K562 (cell line): ENCODE results near the gene DRC1. TPM values are rescaled to one million over a fixed set of nuclear protein-coding genes. Genes with fewer than 3 reads are reported as not detected.
A peak's percentile ranks its signal among the peaks of the same experiment; 100 is the strongest.

Experiments
- ARNT ChIP-seq, 2 experiments: fragments of 450-650 bp; IDR thresholded peaks; 2 replicates each; pipeline ENCODE4 v1.6.1; 2016; ENCODE audit warnings: mild to moderate bottlenecking in 1 of 2
- ATF4 ChIP-seq: fragments of 450-650 bp; formaldehyde crosslinking; IDR thresholded peaks from 2 replicates; pipeline ENCODE4 v1.4.0; 2022; ENCODE audit warnings: mild to moderate bottlenecking, moderate library complexity
- ATF6 ChIP-seq: sonication (generic); formaldehyde crosslinking; IDR thresholded peaks from 2 replicates; pipeline ENCODE4 v1.4.0; 2020; ENCODE audit warnings: mild to moderate bottlenecking, missing genetic modification reagents
- CBFA2T3 ChIP-seq: fragments of 450-650 bp; IDR thresholded peaks from 2 replicates; pipeline ENCODE4 v1.6.1; 2017
- CBX1 ChIP-seq: sonication (generic); IDR thresholded peaks from 2 replicates; pipeline ENCODE4 v1.6.1; 2016; ENCODE audit warnings: antibody characterized with exemption, low read depth, mild to moderate bottlenecking
- ILF3 ChIP-seq: fragments of 450-650 bp; IDR thresholded peaks from 2 replicates; pipeline ENCODE4 v1.6.1; 2018; ENCODE audit warnings: antibody characterized with exemption, mild to moderate bottlenecking, moderate library complexity, borderline replicate concordance
- JUN ChIP-seq, 2 experiments: sonication (generic) in 1 of 2; formaldehyde crosslinking in 1 of 2; IDR thresholded peaks; 2 replicates each; pipeline versions ENCODE4 v1.6.1 to v1.8.0; 2012 to 2022; ENCODE audit warnings: borderline replicate concordance in 2 of 2, mild to moderate bottlenecking in 2 of 2, improper control_type of control experiment in 1 of 2, low read depth in 1 of 2, low read length in 1 of 2, missing genetic modification reagents in 1 of 2
- KLF10 ChIP-seq: fragments of 250-450 bp; sonication (Bioruptor Pico); IDR thresholded peaks from 2 replicates; pipeline ENCODE4 v1.6.1; 2021; ENCODE audit warnings: matching md5 sums
- MEF2D ChIP-seq: conservative IDR thresholded peaks from 2 replicates; pipeline ENCODE4 v1.6.1; 2016; ENCODE audit warnings: low read depth, missing genetic modification characterization, missing compliant biosample characterization
- NR2C1 ChIP-seq, 2 experiments: fragments of 450-650 bp; IDR thresholded peaks; 2 replicates each; pipeline ENCODE4 v1.6.1; 2017; ENCODE audit warnings: mild to moderate bottlenecking in 2 of 2, antibody characterized with exemption in 1 of 2, inconsistent platforms in 1 of 2, missing compliant biosample characterization in 1 of 2, missing genetic modification characterization in 1 of 2
- NR2C2 ChIP-seq, 2 experiments: fragments of 200-800 bp in 1 of 2; sonication (Bioruptor generic) in 1 of 2; sonication (generic) in 1 of 2; formaldehyde crosslinking in 1 of 2; IDR thresholded peaks; 2 replicates each; pipeline versions ENCODE4 v1.6.1 to v1.8.0; 2016 to 2022; ENCODE audit warnings: mild to moderate bottlenecking in 1 of 2, missing compliant biosample characterization in 1 of 2, missing genetic modification characterization in 1 of 2, missing genetic modification reagents in 1 of 2
- POLR3A ChIP-seq: IDR thresholded peaks from 2 replicates; pipeline ENCODE4 v1.6.1; 2011; ENCODE audit warnings: borderline replicate concordance, mild to moderate bottlenecking, moderate library complexity; ENCODE audit not compliant: insufficient read length, insufficient read depth; ENCODE audit errors: extremely low read depth
- PURB ChIP-seq: sonication (generic); formaldehyde crosslinking; IDR thresholded peaks from 2 replicates; pipeline ENCODE4 v1.9.0; 2021; ENCODE audit warnings: low read depth, mild to moderate bottlenecking, missing genetic modification reagents
- SOX6 ChIP-seq: fragments of 450-650 bp; IDR thresholded peaks from 2 replicates; pipeline ENCODE4 v1.6.1; 2014; ENCODE audit warnings: mild to moderate bottlenecking
- SRSF9 ChIP-seq: fragments of 200-400 bp; formaldehyde crosslinking; IDR thresholded peaks from 2 replicates; pipeline ENCODE4 v1.6.1; 2017; ENCODE audit warnings: low read depth, low read length, borderline replicate concordance
- TEAD2 ChIP-seq: fragments of 450-650 bp; IDR thresholded peaks from 2 replicates; pipeline ENCODE4 v1.6.1; 2016; ENCODE audit warnings: missing genetic modification characterization, control low read depth, missing compliant biosample characterization
- ZBTB2 ChIP-seq: fragments of 450-650 bp; IDR thresholded peaks from 2 replicates; pipeline ENCODE4 v1.6.1; 2016; ENCODE audit warnings: antibody characterized with exemption
- ZMIZ1 ChIP-seq, 2 experiments: fragments of 150-350 bp in 1 of 2; IDR thresholded peaks; 2 replicates each; pipeline ENCODE4 v1.6.1; 2012 to 2016; ENCODE audit warnings: low read depth in 2 of 2, low read length in 2 of 2, mild to moderate bottlenecking in 1 of 2, moderate library complexity in 1 of 2
- ZNF197 ChIP-seq: fragments of 200-800 bp; sonication (Bioruptor generic); IDR thresholded peaks from 2 replicates; pipeline ENCODE4 v1.6.1; 2016; ENCODE audit warnings: low read depth, missing genetic modification characterization, missing compliant biosample characterization
- polyA plus RNA-seq, 8 experiments: library from polyadenylated mRNA; depleted of rRNA in 4 of 8; stranded (reverse) in 5 of 8; unstranded in 3 of 8; fragments of >200 nt; fragmentation: Nextera tagmentation in 2 of 8; fragmentation: Illumina TruSeq in 1 of 8; extraction: Ambion mirVana in 2 of 8; extraction: Trizol in 1 of 8; gene quantifications; 2 replicates each; pipeline versions ENCODE4 v1.2.1 to v1.2.3, GENCODE V29; 2011 to 2014; ENCODE audit warnings: inconsistent platforms in 1 of 8, missing spikeins in 1 of 8
- total RNA-seq, 7 experiments: library from RNA; depleted of rRNA in 6 of 7; stranded (reverse); fragments of >200 nt in 6 of 7; fragmentation: Illumina TruSeq in 2 of 7; extraction: Trizol in 2 of 7; gene quantifications; 2 replicates each; pipeline versions ENCODE4 v1.2.1 to v1.2.3, GENCODE V29; 2011 to 2021; ENCODE audit warnings: low replicate concordance in 1 of 7

DRC1 gene
- total and polyA plus RNA-seq, 9 of the 15 experiments (the other 6 are each of a cell fraction or from before 2014, with no cell fraction given) = 0.07 to 0.10 TPM; not detected in 7

GRCh38 chr2:26412091-26412673 is 10.5 kb downstream of the DRC1 start (continued):
- TF ChIP-seq POLR3A = no peak
- TF ChIP-seq ZMIZ1 (IDR thresholded peaks at IDR 0.05; ENCODE audit: low read depth in 2 of 2, low read length in 2 of 2) = peak in 1 of 2 experiments; percentile 69; a peak in 1 of 4 replicates
- no peak for TF ChIP-seq CBX1
- TF ChIP-seq CBFA2T3 = peak; percentile 64
- peak; percentile 51 for TF ChIP-seq ZNF197 (CRISPR knock-in tag)
- TF ChIP-seq TEAD2 (tag) = no peak
- TF ChIP-seq ILF3 = no peak
- TF ChIP-seq JUN (IDR thresholded peaks at IDR 0.05; ENCODE audit: borderline replicate concordance, low read depth, low read length) = peak; percentile 93
- peak; percentile 65; the same call in 1 of the 2 replicates for TF ChIP-seq JUN (CRISPR knock-in tag; IDR thresholded peaks at IDR 0.05; ENCODE audit: borderline replicate concordance)
- TF ChIP-seq ATF4 (CRISPR knock-in tag) = peak; percentile 63
- no peak for TF ChIP-seq NR2C1 (IDR thresholded peaks at IDR 0.05)
- peak; percentile 63 for TF ChIP-seq NR2C1 (tag; IDR thresholded peaks at IDR 0.05)
- no peak for TF ChIP-seq ATF6
- TF ChIP-seq NR2C2 (CRISPR knock-in tag; IDR thresholded peaks at IDR 0.05) = no peak
- peak; percentile 63 for TF ChIP-seq NR2C2 (tag; IDR thresholded peaks at IDR 0.05)
- TF ChIP-seq ARNT (IDR thresholded peaks at IDR 0.05) = peak; percentile 54 to 56; a peak in 3 of 4 replicates
- no peak for TF ChIP-seq KLF10 (CRISPR knock-in tag)
- TF ChIP-seq SRSF9 = no peak
- peak; percentile 83 for TF ChIP-seq SOX6
- TF ChIP-seq MEF2D (tag) = peak; percentile 28; the same call in 1 of the 2 replicates
- TF ChIP-seq PURB = no peak
- 0 out of 2 replicates have a peak, but pooled peaks have one; percentile 72 for TF ChIP-seq ZBTB2
